HG03159 (cell line): ENCODE data around the gene SPEF2.

Experiments used
- ATAC-seq: cut with Tn5 transposase; IDR thresholded peaks from one replicate; pipeline ENCODE4 v1.9.1; 2021; ENCODE audit warnings: mild to moderate bottlenecking, moderate library complexity; ENCODE audit not compliant: unreplicated experiment

SPEF2 gene, protein sequence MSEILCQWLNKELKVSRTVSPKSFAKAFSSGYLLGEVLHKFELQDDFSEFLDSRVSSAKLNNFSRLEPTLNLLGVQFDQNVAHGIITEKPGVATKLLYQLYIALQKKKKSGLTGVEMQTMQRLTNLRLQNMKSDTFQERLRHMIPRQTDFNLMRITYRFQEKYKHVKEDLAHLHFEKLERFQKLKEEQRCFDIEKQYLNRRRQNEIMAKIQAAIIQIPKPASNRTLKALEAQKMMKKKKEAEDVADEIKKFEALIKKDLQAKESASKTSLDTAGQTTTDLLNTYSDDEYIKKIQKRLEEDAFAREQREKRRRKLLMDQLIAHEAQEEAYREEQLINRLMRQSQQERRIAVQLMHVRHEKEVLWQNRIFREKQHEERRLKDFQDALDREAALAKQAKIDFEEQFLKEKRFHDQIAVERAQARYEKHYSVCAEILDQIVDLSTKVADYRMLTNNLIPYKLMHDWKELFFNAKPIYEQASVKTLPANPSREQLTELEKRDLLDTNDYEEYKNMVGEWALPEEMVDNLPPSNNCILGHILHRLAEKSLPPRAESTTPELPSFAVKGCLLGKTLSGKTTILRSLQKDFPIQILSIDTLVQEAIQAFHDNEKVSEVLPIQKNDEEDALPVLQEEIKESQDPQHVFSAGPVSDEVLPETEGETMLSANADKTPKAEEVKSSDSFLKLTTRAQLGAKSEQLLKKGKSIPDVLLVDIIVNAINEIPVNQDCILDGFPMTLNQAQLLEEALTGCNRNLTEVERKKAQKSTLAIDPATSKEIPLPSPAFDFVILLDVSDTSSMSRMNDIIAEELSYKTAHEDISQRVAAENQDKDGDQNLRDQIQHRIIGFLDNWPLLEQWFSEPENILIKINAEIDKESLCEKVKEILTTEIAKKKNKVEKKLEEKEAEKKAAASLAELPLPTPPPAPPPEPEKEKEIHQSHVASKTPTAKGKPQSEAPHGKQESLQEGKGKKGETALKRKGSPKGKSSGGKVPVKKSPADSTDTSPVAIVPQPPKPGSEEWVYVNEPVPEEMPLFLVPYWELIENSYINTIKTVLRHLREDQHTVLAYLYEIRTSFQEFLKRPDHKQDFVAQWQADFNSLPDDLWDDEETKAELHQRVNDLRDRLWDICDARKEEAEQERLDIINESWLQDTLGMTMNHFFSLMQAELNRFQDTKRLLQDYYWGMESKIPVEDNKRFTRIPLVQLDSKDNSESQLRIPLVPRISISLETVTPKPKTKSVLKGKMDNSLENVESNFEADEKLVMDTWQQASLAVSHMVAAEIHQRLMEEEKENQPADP (N-terminal part only)

DNA sequence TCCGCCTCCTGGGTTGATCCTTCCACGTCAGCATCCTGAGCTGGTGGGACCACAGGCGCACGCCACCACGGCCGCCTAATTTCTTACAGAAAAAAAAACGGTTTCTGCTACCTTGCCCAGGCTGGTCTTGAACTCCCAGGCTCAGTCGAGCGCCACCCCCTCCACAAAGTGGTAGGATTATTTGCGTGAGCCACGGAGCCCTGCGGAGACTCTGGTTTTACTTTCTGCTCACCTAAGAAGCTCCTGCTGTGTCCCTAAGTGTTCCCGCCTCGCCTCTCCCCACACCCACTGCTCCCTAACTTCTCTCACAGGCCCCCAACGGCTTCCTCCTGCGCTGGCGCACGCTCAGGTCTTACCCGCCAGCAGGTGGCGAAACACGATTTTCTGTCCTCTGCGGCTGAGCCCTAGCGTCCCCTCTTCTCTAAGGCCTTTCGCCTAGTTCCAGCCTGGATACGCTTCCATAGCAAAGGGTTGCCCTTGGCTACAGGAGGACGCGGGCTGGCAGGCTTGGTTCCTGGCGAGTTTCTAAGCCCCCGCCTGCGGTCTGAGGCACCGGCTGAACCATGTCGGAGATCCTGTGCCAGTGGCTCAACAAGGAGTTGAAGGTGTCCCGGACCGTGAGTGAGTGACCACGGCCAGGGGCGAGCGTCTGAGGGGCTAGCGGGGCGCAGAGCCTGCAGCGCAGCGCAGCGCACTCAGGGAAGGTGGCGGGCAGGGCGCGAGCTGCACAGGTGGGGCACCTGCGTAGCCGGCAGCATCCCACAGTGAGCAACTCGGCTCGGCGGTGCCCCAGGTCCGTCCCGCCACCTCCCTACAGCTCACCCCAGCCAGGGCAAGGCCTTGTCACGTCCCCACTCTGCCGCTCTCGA, at the start of gene SPEF2:
SPEF2 (plus strand) TSS at position 429 of the 869 bp plus-strand sequence; CDS start at position 564, 135 bp downstream.
- peak; percentile 88 for ATAC-seq

DNA sequence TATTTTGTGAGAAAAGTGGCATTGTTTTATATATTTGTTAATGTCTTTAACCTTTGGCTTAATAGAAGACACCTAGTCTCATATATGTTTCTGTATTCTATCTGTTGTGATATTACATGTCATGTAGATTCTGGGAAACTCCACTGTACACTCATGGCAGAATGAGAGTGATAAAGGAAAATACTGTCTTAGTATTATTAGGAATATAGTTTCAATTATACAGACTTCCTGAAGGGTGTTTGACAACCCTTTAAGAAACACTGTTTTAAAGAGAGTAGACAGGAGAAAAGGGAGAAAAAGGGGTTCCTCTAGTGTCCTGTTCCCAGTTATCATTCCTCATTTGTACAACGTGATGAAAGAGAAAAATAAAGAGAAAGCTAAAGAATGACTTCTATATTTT, 42.1 kb upstream of the SPEF2 start:
- ATAC-seq = no peak

DNA sequence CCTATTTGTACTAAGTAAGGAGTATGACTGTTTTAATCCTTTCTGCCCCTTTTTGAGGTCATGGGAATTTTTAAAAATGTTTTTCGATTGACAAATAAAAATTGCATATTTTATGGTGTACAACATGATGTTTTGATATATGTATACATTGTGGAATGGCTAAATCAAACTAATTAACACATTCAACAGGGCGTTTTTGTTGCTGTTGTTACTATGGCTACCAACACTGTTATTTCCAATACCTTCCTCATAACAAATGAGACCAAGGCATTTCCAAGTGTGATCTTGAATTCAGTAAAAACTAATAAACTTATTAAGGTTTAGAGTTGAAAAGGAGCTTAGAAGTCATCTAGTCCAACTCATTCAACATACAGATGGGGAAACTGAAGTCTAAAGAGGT, 30.2 kb upstream of the SPEF2 start:
- no peak for ATAC-seq

DNA sequence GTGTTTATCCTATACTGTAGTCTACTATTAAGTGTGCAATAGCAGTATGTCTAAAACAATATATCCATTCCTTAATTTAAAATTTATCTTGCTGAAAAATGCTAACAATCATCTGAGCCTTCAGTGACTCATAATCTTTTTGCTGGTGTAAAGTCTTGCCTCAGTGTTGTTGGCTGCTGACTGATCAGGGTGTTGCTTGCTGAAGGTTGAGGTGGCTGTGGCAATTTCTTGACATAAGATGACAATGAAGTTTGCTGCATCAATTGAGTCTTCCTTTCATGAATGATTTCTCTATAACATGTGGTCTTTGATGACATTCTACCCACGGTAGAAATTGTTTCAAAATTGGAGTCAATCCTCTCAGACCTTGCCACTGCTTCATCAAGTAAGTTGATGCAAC, 24.3 kb upstream of the SPEF2 start:
- no peak for ATAC-seq

DNA sequence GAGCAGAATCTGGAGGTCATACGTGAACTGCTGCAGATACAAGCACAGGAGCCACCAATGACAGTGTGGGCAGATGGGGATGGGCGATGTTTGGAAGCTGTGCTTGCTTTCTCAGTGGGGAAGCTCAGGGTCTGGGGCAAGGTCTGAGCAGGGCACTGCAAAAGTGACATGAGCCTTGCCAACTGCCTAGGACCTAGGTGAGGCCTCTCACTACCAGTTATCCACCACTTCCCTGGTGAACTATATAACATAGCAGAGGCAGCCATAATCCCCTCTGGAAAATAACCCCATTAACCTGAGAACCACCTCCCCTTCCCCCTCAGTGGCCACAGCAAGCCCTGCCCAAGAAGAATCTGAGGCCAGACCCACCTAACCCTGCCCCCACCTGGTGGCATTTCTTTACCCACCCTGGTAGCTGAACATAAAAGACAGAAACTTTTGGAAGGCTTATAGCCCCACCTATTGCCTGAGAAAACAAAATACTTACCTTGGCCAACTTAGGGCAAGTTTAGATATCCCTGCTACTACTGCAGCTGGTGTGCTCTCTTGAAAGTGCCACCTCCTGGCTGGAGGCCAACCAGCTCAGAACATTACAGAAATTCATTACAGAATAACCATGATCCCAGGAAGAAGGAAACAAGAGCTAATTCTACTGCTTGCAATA, 18.8 kb upstream of the SPEF2 start:
- ATAC-seq = no peak

DNA sequence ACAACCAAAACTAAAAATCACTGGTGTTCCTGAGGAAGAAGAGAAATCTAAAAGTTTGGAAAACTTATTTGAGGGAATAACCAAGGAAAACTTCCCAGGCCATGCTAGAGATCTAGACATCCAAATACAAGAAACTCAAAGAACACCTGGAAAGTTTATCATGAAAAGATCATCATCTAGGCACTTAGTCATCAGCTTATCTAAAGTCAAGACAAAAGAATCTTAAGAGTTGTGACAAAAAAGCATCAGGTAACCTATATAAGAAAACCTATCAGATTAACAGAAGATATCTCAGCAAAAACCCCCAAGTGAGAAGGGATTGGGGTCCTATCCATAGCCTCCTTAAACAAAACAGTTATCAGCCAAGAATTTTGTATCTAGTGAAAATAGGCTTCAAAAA, 17.1 kb upstream of the SPEF2 start:
- ATAC-seq = no peak

DNA sequence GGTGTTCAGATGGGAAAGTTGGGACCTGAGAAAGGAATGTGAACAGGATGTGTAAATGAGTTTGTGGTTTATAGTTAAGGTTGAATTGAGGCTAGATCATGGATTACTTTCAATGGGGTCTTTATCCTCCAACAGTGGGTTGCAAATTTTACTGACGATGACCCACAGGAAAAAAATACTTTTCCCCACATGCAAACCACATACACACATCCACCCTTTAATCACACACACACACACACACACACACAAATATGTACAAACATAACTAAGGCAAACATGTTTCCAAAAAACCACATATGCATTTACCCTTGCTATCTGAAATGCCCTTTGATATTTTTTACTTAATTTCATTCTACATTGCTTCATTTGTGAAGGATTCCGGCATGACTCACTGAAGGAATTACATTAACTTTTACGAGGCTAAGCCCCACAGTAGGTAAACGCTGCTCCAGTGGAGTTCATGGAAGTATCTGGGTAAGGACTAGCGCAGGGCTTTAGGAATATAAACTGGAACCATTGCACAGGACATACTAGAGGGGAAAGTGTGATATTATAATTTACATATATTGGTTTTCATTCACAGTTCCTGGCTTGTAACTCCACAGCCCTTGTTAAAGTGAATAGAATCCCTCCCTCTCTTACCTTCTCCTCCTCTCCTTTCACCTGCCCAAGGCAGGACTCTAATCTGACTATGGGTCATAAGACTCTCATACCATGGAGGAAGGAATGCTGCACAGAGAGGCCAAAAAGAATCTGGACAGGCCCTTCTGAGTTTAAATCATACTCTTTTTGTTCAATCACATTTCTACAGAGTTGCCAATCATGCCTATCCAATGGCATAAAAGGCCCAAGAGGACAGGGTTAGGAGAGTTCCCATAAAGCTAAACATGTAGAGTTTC, 8.5 kb upstream of the SPEF2 start:
- ATAC-seq = no peak

DNA sequence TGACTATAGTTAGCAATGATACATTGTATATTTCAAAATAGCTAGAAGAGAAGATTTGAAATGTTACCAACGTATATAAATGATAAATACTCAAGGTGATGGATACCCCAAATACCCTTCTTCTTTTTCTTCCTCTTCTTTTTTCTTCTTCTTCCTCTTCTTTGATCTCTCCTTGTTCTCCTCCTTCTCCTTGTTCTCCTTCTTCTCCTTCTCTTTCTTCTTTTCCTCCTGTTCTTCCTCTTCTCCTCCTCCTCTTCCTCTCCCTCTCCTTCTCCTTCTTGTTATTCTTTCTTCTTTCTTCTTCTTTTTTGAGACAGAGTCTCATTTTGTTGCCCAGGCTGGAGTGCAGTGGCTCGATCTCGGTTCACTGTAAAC, 616 bp upstream of the SPEF2 start:
- ATAC-seq = no peak

DNA sequence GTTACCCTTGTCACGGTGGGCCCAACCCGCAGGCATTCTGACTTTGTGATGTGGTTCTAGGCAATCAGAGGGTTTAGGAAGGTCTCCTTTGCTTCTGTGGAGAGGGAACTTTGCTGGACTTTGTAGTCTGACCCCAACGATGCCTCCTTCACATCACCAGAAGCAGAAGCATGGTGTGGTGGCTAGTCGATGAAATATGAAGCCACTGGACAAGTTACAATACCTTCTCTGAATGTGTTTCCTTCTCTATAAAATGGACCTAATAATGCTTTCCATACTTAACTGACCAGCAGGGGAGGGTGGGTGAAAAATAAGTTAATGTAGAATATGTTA, 607 bp downstream of the SPEF2 start:
- ATAC-seq = no peak

DNA sequence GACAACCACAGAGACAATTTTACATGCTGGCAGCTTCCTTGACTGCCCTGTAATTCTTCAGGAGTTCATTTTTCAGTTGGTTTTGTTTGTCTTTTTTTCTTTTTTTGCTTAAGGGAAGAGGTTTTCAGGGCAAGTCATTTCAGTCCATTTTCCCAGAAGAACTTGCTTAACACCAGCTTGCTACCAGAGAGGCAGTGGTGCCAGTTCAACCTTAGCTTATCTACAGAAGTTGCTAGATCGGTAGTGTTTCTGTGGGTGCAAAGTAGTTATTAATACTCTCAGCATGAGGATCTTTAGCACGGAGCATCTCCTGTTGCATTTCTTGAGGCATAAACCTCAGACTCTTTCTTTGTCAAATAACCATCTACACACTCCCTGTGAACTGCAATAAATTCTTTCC, 1.1 kb downstream of the SPEF2 start:
- no peak for ATAC-seq

DNA sequence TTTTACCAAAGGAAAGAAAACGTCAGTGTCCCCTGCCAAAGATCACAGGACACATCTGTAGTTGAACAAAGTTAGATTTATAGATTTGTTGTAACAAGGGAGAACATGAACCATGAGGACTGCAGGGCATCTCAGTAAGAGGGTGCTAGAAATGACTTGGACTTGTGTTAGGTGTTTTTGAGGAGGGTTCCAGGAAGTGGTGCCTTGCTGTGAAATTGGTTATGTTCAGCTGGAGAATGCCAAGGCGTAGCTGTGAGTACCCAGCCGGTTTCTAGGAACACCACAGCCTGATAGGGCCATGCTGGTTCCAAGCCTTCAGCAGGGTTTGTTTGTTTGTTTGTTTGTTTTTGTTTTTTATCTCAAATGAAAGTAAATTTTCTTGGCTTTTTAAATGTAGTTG, 5.3 kb downstream of the SPEF2 start:
- ATAC-seq = no peak

DNA sequence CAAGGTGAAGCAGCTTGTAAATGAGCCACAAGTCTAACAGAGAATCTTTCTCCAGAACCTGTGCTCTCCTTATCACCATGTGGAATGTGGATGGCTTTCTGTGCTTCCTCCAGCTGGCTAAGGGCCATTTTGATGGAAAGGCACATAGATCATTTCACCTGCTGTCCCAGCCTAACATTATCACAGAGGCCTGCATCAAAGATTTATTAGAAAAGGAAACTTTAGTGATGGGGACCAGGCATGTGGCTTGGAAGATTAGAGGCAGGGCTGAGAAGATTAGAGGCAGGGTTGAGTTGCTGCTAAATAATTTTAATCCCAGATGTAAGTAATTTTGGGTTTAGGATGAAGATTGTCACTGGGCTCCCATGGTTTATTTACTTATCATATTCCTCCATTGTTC, 6.3 kb downstream of the SPEF2 start:
- ATAC-seq = no peak

DNA sequence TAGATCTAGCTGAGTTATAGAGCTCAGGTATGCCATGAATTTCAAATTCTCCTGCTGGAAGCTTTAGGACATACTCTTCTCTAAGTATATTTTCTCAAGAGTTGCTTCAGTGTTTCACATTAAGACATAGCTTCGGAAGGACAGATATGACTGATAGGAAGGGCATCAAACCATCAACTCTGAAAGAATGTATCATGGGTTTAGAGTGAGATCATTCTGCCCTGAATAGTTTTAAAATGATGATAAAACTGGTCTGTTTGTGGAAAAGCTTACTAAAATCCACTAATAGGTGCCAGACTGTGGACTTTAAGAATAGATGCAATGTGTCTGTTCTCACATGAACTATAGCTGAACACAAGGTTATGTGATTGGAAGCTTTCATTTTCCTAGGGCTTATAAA, 8.4 kb downstream of the SPEF2 start:
- ATAC-seq = no peak

DNA sequence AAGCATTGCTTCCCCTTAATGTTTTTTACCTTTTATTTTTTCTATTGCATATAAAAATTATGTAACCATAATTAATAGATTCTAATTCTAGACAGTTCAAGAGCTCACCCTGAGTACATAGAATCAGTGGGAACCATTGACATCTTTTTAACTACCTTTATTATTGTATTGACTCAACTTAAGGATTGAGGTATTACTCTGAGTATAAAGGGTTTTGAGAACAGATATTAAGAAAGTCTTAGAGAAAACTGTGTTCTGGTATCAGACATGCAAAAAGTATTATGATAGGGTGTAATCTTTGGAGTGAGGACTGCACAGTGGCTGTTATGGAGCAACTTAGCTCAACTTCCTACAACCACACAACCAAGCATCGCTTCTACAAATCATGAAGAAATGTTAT, 8.9 kb downstream of the SPEF2 start:
- no peak for ATAC-seq

DNA sequence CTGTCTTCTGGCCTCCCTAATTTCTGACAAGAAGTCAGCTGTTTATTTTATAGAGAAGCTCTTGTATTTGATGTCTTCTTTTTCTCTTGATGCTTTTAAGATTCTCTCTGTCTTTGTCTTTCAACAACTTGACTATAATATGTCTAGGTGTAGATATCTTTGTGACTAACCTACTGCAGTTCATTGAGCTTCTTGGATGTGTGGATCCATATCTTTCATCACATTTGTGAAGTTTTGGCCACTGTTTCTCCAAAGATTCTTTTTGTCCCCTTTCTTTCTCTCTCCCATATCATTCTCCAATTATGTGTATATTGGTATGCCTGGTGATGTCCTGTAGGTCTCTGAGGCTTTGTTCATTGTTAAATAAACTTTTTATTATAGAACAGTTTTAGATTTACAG, 16.7 kb downstream of the SPEF2 start:
- no peak for ATAC-seq

DNA sequence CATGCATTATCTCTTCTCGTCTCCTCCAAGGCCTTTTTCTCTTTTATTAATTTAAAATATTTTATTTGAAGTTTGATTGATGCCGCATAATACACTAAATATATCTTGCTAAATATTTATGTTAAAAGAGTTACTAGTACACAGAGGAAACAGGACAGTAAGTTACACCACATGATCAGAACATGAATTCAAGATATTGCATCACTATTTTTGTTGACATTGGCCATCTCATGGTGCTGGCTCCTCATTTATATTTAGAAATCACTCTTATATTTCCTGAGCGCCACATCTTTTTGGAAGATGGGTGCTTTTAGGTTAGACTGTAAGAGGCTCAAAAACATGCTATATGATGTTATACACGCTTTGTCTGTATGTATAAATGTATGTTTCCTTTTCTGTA, 23.0 kb downstream of the SPEF2 start:
- no peak for ATAC-seq

DNA sequence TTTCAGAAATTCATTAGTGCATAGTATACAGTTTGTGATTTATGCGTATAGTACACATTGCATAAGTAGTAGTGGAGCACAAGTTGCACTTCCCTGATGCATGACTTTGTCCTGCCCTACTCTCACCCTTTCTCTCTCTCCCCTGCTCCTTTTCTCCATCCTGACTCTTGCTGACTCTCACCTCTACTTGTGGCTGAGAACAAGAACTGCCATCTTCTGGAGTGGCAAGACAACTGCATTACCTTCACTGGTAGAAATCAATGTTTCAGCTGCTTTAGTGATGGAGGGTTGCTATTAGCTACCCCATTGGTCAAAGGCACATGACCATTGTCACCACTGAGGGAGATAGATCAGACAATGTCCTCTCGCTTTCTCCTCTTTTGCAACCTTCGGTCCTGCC, 26.9 kb downstream of the SPEF2 start:
- ATAC-seq = no peak

DNA sequence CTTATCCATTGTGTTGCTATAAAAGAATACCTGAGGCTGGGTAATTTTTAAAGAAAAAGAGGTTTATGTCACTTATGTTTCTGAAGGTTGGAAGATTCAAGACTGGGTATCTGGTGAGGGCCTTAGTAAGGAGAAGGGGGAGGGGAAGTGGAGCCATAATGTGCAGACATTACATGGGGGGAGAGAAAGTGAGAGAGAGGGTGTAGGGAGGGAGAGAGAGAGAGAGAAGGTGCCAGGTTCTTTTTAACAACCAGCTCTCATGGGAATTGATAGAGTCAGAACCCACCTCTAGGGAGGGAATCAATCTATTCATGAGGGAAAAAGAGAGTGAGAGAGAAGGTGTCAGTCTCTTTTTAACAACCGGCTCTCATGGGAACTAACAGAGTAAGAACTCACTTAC, 29.5 kb downstream of the SPEF2 start:
- no peak for ATAC-seq

DNA sequence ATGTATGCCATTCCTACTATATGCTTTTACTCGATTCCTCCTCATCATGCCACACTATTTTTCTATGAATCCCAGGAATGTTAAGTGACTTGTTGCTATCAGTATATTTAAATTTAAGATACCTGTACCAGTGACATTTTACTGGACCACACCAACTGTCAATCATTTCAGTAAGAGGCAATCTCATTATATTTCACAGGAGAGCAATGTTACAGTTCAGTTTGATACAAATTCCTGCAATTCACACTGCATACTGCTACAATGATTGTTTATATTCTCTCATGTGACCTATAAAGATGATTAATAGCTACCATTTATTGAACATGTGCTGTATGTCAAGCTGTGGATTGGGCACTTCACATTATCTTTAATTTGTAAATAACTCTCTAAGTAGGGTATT, 30.0 kb downstream of the SPEF2 start:
- ATAC-seq = no peak
